ENCODE results near the gene WDR86. TPM values are rescaled to one million over a fixed set of nuclear protein-coding genes. Genes with fewer than 3 reads are reported as not detected.

WDR86 gene
- total RNA-seq, 1 experiment from 2014 or later, result 24.4 TPM

- no peak for TF ChIP-seq ZNF512 (CRISPR knock-in tag; IDR thresholded peaks at IDR 0.05; ENCODE audit: borderline replicate concordance)
- TF ChIP-seq CREB1 (CRISPR knock-in tag; IDR thresholded peaks at IDR 0.05), result no peak
- TF ChIP-seq USF1 (CRISPR knock-in tag; IDR thresholded peaks at IDR 0.05), result no peak
- no peak for TF ChIP-seq TCF7 (CRISPR knock-in tag; IDR thresholded peaks at IDR 0.05; ENCODE audit: low read depth)
- no peak for TF ChIP-seq FOXJ3 (CRISPR knock-in tag; IDR thresholded peaks at IDR 0.05; ENCODE audit: borderline replicate concordance)
- no peak for TF ChIP-seq PREB (CRISPR knock-in tag; IDR thresholded peaks at IDR 0.05; ENCODE audit: borderline replicate concordance)
Measured at GRCh38 chr7:151435971-151436370, 26.1 kb upstream of the WDR86 start (continued).

- ChIA-PET POLR2A (no interaction called here), CTCF (interaction anchor here (1.1 kb wide), 1 partner anchor 124 kb away, joined by 3 read pairs; no protein-coding TSS in a partner anchor)
- no peak overlapping the region for H3K4me3 Mint-ChIP-seq
- no peaks in the 10 kb centered on the region for H3K9me3 Mint-ChIP-seq
- TF ChIP-seq SMAD3 (CRISPR knock-in tag; IDR thresholded peaks at IDR 0.05; ENCODE audit: borderline replicate concordance), result no peak
- TF ChIP-seq ZNF281 (CRISPR knock-in tag; IDR thresholded peaks at IDR 0.05), result no peak
- TF ChIP-seq IRF2 (CRISPR knock-in tag; IDR thresholded peaks at IDR 0.05; ENCODE audit: borderline replicate concordance, low read depth), result no peak
- no peak for TF ChIP-seq RELA (CRISPR knock-in tag; IDR thresholded peaks at IDR 0.05; ENCODE audit: borderline replicate concordance)
- no peak for TF ChIP-seq ATF2 (CRISPR knock-in tag; IDR thresholded peaks at IDR 0.05; ENCODE audit: borderline replicate concordance, low read depth)
- no peak overlapping the region for H3K27ac Mint-ChIP-seq
- H3K27me3 Mint-ChIP-seq (ENCODE audit: low read depth), result peaks cover 8% of the 10 kb centered on the region
- H3K4me1 Mint-ChIP-seq, result peaks cover 14% of the 10 kb centered on the region
- no peaks in the 10 kb centered on the region for H3K36me3 Mint-ChIP-seq
- ATAC-seq (no peak), DNase-seq (ENCODE audit: low spot score) (no peak)
Measured at GRCh38 chr7:151435103-151435916, 25.5 kb upstream of the WDR86 start.

- H3K36me3 Mint-ChIP-seq, result no peaks in the 10 kb centered on the region
- no peak overlapping the region for H3K27ac Mint-ChIP-seq
- CTCF ChIA-PET, result interaction anchor here (1.1 kb wide), 1 partner anchor 123 kb away, joined by 3 read pairs; no protein-coding TSS in a partner anchor
- no peak overlapping the region for H3K4me3 Mint-ChIP-seq
- DNase-seq (ENCODE audit: low spot score), result no peak
- ATAC-seq, result no peak
- POLR2A ChIA-PET, result no interaction called here
- peaks cover 20% of the 10 kb centered on the region for H3K4me1 Mint-ChIP-seq
- H3K27me3 Mint-ChIP-seq (ENCODE audit: low read depth), result peaks cover 8% of the 10 kb centered on the region
- H3K9me3 Mint-ChIP-seq, result no peaks in the 10 kb centered on the region
- no peak for TF ChIP-seq HMGA2 (CRISPR knock-in tag; IDR thresholded peaks at IDR 0.05)
- TF ChIP-seq MXD4 (CRISPR knock-in tag; IDR thresholded peaks at IDR 0.05; ENCODE audit: borderline replicate concordance), result no peak
- no peak for TF ChIP-seq ERG (CRISPR knock-in tag; IDR thresholded peaks at IDR 0.05)
- TF ChIP-seq CREM (CRISPR knock-in tag; IDR thresholded peaks at IDR 0.05), result no peak
- no peak for TF ChIP-seq ZBTB21 (CRISPR knock-in tag; IDR thresholded peaks at IDR 0.05; ENCODE audit: borderline replicate concordance)
- no peak for TF ChIP-seq FOXP4 (CRISPR knock-in tag; IDR thresholded peaks at IDR 0.05)
- no peak for TF ChIP-seq ZNF281 (CRISPR knock-in tag; IDR thresholded peaks at IDR 0.05)
Measured at GRCh38 chr7:151434549-151434948, 24.7 kb upstream of the WDR86 start.
